Natural killer cell (primary cell): ENCODE data around the gene NEDD9. TPM values are rescaled to one million over a fixed set of nuclear protein-coding genes. Genes with fewer than 3 reads are reported as not detected.
A peak's percentile ranks its signal among the peaks of the same experiment; 100 is the strongest.

Experiments
- ATAC-seq, 3 donors: fragments of 150-1000 bp in 2 of 3; fragments of 200-7000 bp in 1 of 3; cut with Tn5 transposase; 1 replicate in 1 of 3; 2 replicates in 2 of 3; pipeline ENCODE4 v1.10.0; 2021; ENCODE audit warnings: mild to moderate bottlenecking in 2 of 3, moderate library complexity in 2 of 3
- DNase-seq, 2 donors: peaks; one replicate each; pipeline versions ENCODE4 v3.0.0 to v3.0.0-alpha.2; 2013 to 2021; ENCODE audit warnings: mixed read lengths in 1 of 2
- H3K27ac ChIP-seq: one replicate; pipeline ENCODE4 v1.5.1; 2013; ENCODE audit warnings: mild to moderate bottlenecking, low read length
- H3K27me3 ChIP-seq: one replicate; pipeline ENCODE4 v1.6.1; 2013; ENCODE audit warnings: low read length; ENCODE audit not compliant: control insufficient read depth, insufficient read depth
- H3K36me3 ChIP-seq: one replicate; pipeline ENCODE4 v1.6.1; 2013; ENCODE audit warnings: low read length; ENCODE audit not compliant: control insufficient read depth, insufficient read depth
- H3K4me1 ChIP-seq: one replicate; pipeline ENCODE4 v1.6.1; 2013; ENCODE audit warnings: low read length; ENCODE audit not compliant: control insufficient read depth, insufficient read depth
- H3K4me3 ChIP-seq: one replicate; pipeline ENCODE4 v1.5.1; 2013; ENCODE audit warnings: low read length
- H3K9me3 ChIP-seq: one replicate; pipeline ENCODE4 v1.6.1; 2013; ENCODE audit warnings: low read length; ENCODE audit not compliant: control insufficient read depth, insufficient read depth
- H3K27ac Mint-ChIP-seq, 2 donors: one replicate each; pipeline ENCODE4 v1.8.0; 2022; ENCODE audit warnings: mild to moderate bottlenecking in 2 of 2, mixed read lengths in 2 of 2, moderate library complexity in 1 of 2
- H3K27me3 Mint-ChIP-seq, 2 donors: one replicate each; pipeline ENCODE4 v1.8.0; 2022; ENCODE audit warnings: low read depth in 2 of 2, mixed read lengths in 2 of 2
- H3K36me3 Mint-ChIP-seq: one replicate; pipeline ENCODE4 v1.8.0; 2022; ENCODE audit warnings: mixed read lengths
- H3K4me1 Mint-ChIP-seq, 2 donors: one replicate each; pipeline ENCODE4 v1.8.0; 2022; ENCODE audit warnings: mixed read lengths in 2 of 2
- H3K4me3 Mint-ChIP-seq: one replicate; pipeline ENCODE4 v1.8.0; 2022; ENCODE audit warnings: mild to moderate bottlenecking, moderate library complexity, mixed read lengths
- H3K9me3 Mint-ChIP-seq, 2 donors: one replicate each; pipeline ENCODE4 v1.8.0; 2022; ENCODE audit warnings: mixed read lengths in 2 of 2
- WGBS: methylation state at CpG from one replicate; pipeline ENCODE4 v1.1.7; 2013; ENCODE audit warnings: missing lambda C conversion rate; ENCODE audit not compliant: insufficient coverage; 5-methylcytosine and 5-hydroxymethylcytosine counted together
- intact Hi-C: fragments of 100-400 bp; cut with micrococcal nuclease; formaldehyde crosslinking; loops from one replicate; pipeline ENCODE4 v1.14.2; 2022
- total RNA-seq, 4 donors: library from RNA; stranded (reverse); fragments of 120-200 nt in 1 of 4; gene quantifications; one replicate each; pipeline versions ENCODE4 v1.2.3 to v1.2.4, GENCODE V29; 2013 to 2022
- TF ChIP-seq, protein P1 (sequence below): fragments of 200-600 bp; IDR thresholded peaks from one replicate; pipeline ENCODE4 v1.8.0; 2022; ENCODE audit warnings: antibody characterized with exemption

The NEDD9 gene
- total RNA-seq, 3 donors from 2014 or later (not counting 1 experiment from before 2014, with no cell fraction given): 106 to 110 (median 107) TPM

- ATAC-seq (no peak), DNase-seq (peak in 1 of 2 donors; percentile 28)
- no peaks in the 10 kb centered on the region for H3K27me3 Mint-ChIP-seq
- 71% methylated on average over 8 of the region's 9 CpGs for WGBS
- intact Hi-C loops: loop anchor here (5.0 to 10.0 kb wide), 3 partner anchors 87 to 536 kb away; partner anchors contain the start of genes C6orf52, PAK1IP1 and SMIM13
- no peaks in the 10 kb centered on the region for H3K9me3 Mint-ChIP-seq
- Histone ChIP-seq H3K27ac (peak overlapping the region; percentile 95), H3K9me3 (no peaks in the 10 kb centered on the region), H3K36me3 (peaks cover 3% of the 10 kb centered on the region), H3K4me1 (peaks cover 35% of the 10 kb centered on the region), H3K4me3 (peak overlapping the region; percentile 59), H3K27me3 (no peaks in the 10 kb centered on the region)
- H3K4me3 Mint-ChIP-seq: peak overlapping the region; percentile 94
- H3K4me1 Mint-ChIP-seq: peaks cover 87% of the 10 kb centered on the region in 2 donors
- H3K36me3 Mint-ChIP-seq: no peaks in the 10 kb centered on the region
- peak overlapping the region; percentile 96 to 98 for H3K27ac Mint-ChIP-seq
- TF ChIP-seq, protein P1, sequence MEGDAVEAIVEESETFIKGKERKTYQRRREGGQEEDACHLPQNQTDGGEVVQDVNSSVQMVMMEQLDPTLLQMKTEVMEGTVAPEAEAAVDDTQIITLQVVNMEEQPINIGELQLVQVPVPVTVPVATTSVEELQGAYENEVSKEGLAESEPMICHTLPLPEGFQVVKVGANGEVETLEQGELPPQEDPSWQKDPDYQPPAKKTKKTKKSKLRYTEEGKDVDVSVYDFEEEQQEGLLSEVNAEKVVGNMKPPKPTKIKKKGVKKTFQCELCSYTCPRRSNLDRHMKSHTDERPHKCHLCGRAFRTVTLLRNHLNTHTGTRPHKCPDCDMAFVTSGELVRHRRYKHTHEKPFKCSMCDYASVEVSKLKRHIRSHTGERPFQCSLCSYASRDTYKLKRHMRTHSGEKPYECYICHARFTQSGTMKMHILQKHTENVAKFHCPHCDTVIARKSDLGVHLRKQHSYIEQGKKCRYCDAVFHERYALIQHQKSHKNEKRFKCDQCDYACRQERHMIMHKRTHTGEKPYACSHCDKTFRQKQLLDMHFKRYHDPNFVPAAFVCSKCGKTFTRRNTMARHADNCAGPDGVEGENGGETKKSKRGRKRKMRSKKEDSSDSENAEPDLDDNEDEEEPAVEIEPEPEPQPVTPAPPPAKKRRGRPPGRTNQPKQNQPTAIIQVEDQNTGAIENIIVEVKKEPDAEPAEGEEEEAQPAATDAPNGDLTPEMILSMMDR: no peak
These were observed 2.0 kb downstream of the NEDD9 start for GRCh38 chr6:11230158-11231107.

DNA sequence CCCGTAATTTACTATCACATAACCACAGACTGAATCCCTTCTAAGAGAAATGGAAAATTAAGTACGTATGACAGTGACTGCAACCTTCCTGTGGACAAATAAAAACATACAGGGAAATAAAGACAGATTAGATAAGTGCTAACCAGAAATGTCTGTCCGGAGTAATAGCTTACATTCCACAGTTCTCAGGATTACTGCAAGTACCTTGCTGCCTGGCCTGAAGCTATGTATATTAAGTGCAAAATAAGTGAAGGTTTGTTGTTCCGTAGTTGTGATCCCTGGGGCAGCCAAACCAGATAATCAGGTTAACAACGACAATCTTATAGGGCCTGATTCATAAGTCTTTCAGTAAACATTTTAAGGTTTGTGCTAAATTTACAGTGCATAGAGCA lies 2.8 kb downstream of the NEDD9 start:
- no peaks in the 10 kb centered on the region for H3K27me3 ChIP-seq
- TF ChIP-seq, protein P1: no peak
- peaks cover 3% of the 10 kb centered on the region for H3K36me3 ChIP-seq
- H3K4me3 ChIP-seq: peak overlapping the region; percentile 21
- DNase-seq: no peak
- H3K9me3 ChIP-seq: no peaks in the 10 kb centered on the region
- peaks cover 91 to 93% of the 10 kb centered on the region in 2 donors for H3K4me1 Mint-ChIP-seq
- no peaks in the 10 kb centered on the region for H3K9me3 Mint-ChIP-seq
- WGBS: 85% methylated on average over 4 of the region's 5 CpGs
- H3K27ac ChIP-seq: peak overlapping the region; percentile 95
- no peak for ATAC-seq
- peak overlapping the region; percentile 96 to 98 for H3K27ac Mint-ChIP-seq
- no peaks in the 10 kb centered on the region for H3K27me3 Mint-ChIP-seq
- H3K36me3 Mint-ChIP-seq: no peaks in the 10 kb centered on the region
- intact Hi-C loops: loop anchor here (5.0 to 10.0 kb wide), 3 partner anchors 88 to 535 kb away; partner anchors contain the start of genes C6orf52, PAK1IP1 and SMIM13
- peak overlapping the region; percentile 94 for H3K4me3 Mint-ChIP-seq
- H3K4me1 ChIP-seq: peaks cover 43% of the 10 kb centered on the region

GRCh38 chr6:11228935-11229654 lies 3.4 kb downstream of the NEDD9 start:
- peaks cover 94 to 96% of the 10 kb centered on the region in 2 donors for H3K4me1 Mint-ChIP-seq
- Histone ChIP-seq H3K4me1 (peaks cover 48% of the 10 kb centered on the region), H3K4me3 (no peak overlapping the region), H3K36me3 (peaks cover 3% of the 10 kb centered on the region), H3K9me3 (no peaks in the 10 kb centered on the region), H3K27ac (no peak overlapping the region), H3K27me3 (no peaks in the 10 kb centered on the region)
- intact Hi-C loops: no loop called here
- ATAC-seq (no peak), DNase-seq (no peak)
- H3K4me3 Mint-ChIP-seq: peak overlapping the region; percentile 94
- no peaks in the 10 kb centered on the region for H3K9me3 Mint-ChIP-seq
- H3K27me3 Mint-ChIP-seq: no peaks in the 10 kb centered on the region
- H3K36me3 Mint-ChIP-seq: no peaks in the 10 kb centered on the region
- H3K27ac Mint-ChIP-seq: peak overlapping the region; percentile 96 to 98
- TF ChIP-seq, protein P1: no peak
- 90% methylated on average over 17 of the region's 20 CpGs for WGBS
